Activated T-cell treated with anti-CD3 and anti-CD28 coated beads, Interleukin-2, amount 50 U/mL, for 72 hours (primary cell): Measurements from ENCODE around the gene PARP15. TPM values are rescaled to one million over a fixed set of nuclear protein-coding genes. Genes with fewer than 3 reads are reported as not detected.

Experiments used
- ATAC-seq, 2 donors: fragments of 150-1000 bp; cut with Tn5 transposase; replicated peaks in 1 of 2; 2 replicates each; pipeline ENCODE4 v1.10.0; 2021; ENCODE audit warnings: moderate library complexity in 2 of 2, mild to moderate bottlenecking in 1 of 2
- DNase-seq, 2 donors: peaks; one replicate each; pipeline ENCODE4 v3.0.0; 2021 to 2022; ENCODE audit warnings: mixed read lengths in 1 of 2
- H3K27ac Mint-ChIP-seq: one replicate; pipeline ENCODE4 v1.8.0; 2022; ENCODE audit warnings: mild to moderate bottlenecking, moderate library complexity, mixed read lengths
- H3K27me3 Mint-ChIP-seq: one replicate; pipeline ENCODE4 v1.8.0; 2022; ENCODE audit warnings: low read depth, mixed read lengths
- H3K36me3 Mint-ChIP-seq, 2 donors: one replicate each; pipeline ENCODE4 v1.8.0; 2022; ENCODE audit warnings: mixed read lengths in 2 of 2, mild to moderate bottlenecking in 1 of 2; ENCODE audit not compliant: insufficient read depth in 2 of 2
- H3K4me1 Mint-ChIP-seq: one replicate; pipeline ENCODE4 v1.8.0; 2022; ENCODE audit warnings: low read depth, mixed read lengths
- H3K4me3 Mint-ChIP-seq, 2 donors: one replicate each; pipeline ENCODE4 v1.8.0; 2022; ENCODE audit warnings: mild to moderate bottlenecking in 2 of 2, mixed read lengths in 2 of 2, moderate library complexity in 2 of 2
- H3K9me3 Mint-ChIP-seq, 2 donors: one replicate each; pipeline ENCODE4 v1.8.0; 2022; ENCODE audit warnings: mixed read lengths in 2 of 2
- total RNA-seq, 2 donors: library from RNA; stranded (reverse); gene quantifications; one replicate each; pipeline ENCODE4 v1.2.3, GENCODE V29; 2022

The PARP15 gene
- total RNA-seq, 2 donors from 2014 or later, result 23.7 to 28.6 TPM

GRCh38 chr3:122665881-122666280 lies 88.4 kb downstream of the PARP15 start:
- H3K4me3 Mint-ChIP-seq, result no peak overlapping the region
- peaks cover 0 to 3% of the 10 kb centered on the region in 2 donors for H3K9me3 Mint-ChIP-seq
- DNase-seq (no peak), ATAC-seq (no peak)
- H3K36me3 Mint-ChIP-seq, result peaks cover 0 to 1% of the 10 kb centered on the region in 2 donors
- no peaks in the 10 kb centered on the region for H3K27me3 Mint-ChIP-seq
- peaks cover 25% of the 10 kb centered on the region for H3K4me1 Mint-ChIP-seq
- no peak overlapping the region for H3K27ac Mint-ChIP-seq

DNA sequence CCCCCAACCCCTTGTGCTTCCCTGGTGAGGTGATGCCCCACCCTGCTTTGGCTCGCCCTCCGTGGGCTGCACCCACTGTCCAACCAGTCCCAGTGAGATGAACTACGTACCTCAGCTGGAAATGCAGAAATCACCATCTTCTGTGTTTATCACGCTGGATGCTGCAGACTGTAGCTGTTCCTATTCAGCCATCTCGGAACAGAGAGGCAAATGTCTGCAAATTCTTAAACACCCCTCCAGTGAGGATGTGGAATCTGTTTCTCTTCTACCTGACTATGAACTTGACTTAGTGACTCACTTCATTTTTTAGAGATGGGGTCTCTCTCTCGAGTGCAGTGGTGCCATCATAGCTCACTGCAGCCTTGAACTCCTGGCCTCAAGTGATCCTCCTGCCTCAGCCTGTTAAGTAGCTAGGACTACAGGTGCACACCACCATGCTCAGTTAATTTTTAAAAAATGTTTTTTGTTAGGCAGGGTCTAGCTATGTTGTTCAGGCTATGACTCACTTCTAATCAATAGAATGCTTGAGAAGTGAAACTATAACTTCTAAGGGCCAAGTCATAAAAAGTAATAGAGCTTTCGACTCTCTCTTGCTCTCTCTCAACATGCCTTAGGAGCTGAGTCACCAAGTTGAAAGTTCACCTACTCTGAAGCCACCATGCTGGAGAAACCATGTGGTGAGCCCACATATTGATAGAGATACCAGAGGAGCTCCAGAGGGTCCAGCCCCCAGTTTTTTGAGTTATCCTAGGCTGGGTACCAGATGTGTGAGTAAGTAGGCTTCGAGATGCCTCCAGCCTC lies 91.7 kb downstream of the PARP15 start:
- Mint-ChIP-seq H3K36me3 (peaks cover 0 to 1% of the 10 kb centered on the region in 2 donors), H3K27me3 (no peaks in the 10 kb centered on the region), H3K9me3 (peaks cover 0 to 2% of the 10 kb centered on the region in 2 donors), H3K4me3 (peak overlapping the region; percentile 24 to 36), H3K27ac (no peak overlapping the region), H3K4me1 (peaks cover 17% of the 10 kb centered on the region)
- DNase-seq, result peak; percentile 41 to 67
- peak; percentile 98 for ATAC-seq

GRCh38 chr3:122671553-122671952 lies 94.1 kb downstream of the PARP15 start:
- H3K36me3 Mint-ChIP-seq, result peaks cover 0 to 3% of the 10 kb centered on the region in 2 donors
- H3K27me3 Mint-ChIP-seq, result no peaks in the 10 kb centered on the region
- peaks cover 0 to 6% of the 10 kb centered on the region in 2 donors for H3K9me3 Mint-ChIP-seq
- H3K4me3 Mint-ChIP-seq, result no peak overlapping the region
- H3K27ac Mint-ChIP-seq, result no peak overlapping the region
- ATAC-seq (no peak), DNase-seq (no peak)
- H3K4me1 Mint-ChIP-seq, result peaks cover 17% of the 10 kb centered on the region

GRCh38 chr3:122674339-122674738 lies 96.9 kb downstream of the PARP15 start:
- no peak for DNase-seq
- ATAC-seq, result no peak
- no peak overlapping the region for H3K4me3 Mint-ChIP-seq
- H3K27ac Mint-ChIP-seq, result no peak overlapping the region
- H3K27me3 Mint-ChIP-seq, result no peaks in the 10 kb centered on the region
- H3K4me1 Mint-ChIP-seq, result peaks cover 24% of the 10 kb centered on the region
- peaks cover 0 to 6% of the 10 kb centered on the region in 2 donors for H3K9me3 Mint-ChIP-seq
- H3K36me3 Mint-ChIP-seq, result peaks cover 0 to 1% of the 10 kb centered on the region in 2 donors

GRCh38 chr3:122676759-122677158 lies 99.3 kb downstream of the PARP15 start:
- no peaks in the 10 kb centered on the region for H3K27me3 Mint-ChIP-seq
- H3K4me3 Mint-ChIP-seq, result no peak overlapping the region
- peaks cover 0 to 5% of the 10 kb centered on the region in 2 donors for H3K9me3 Mint-ChIP-seq
- ATAC-seq (no peak), DNase-seq (no peak)
- peaks cover 32% of the 10 kb centered on the region for H3K4me1 Mint-ChIP-seq
- peaks cover 5 to 8% of the 10 kb centered on the region in 2 donors for H3K36me3 Mint-ChIP-seq
- no peak overlapping the region for H3K27ac Mint-ChIP-seq

- DNase-seq (no peak), ATAC-seq (no peak)
- H3K27ac Mint-ChIP-seq, result no peak overlapping the region
- peaks cover 36% of the 10 kb centered on the region for H3K4me1 Mint-ChIP-seq
- H3K9me3 Mint-ChIP-seq, result peaks cover 0 to 5% of the 10 kb centered on the region in 2 donors
- H3K4me3 Mint-ChIP-seq, result no peak overlapping the region
- H3K27me3 Mint-ChIP-seq, result no peaks in the 10 kb centered on the region
- peaks cover 5 to 8% of the 10 kb centered on the region in 2 donors for H3K36me3 Mint-ChIP-seq
Observed at GRCh38 chr3:122677216-122677615, 99.8 kb downstream of the PARP15 start.

DNA sequence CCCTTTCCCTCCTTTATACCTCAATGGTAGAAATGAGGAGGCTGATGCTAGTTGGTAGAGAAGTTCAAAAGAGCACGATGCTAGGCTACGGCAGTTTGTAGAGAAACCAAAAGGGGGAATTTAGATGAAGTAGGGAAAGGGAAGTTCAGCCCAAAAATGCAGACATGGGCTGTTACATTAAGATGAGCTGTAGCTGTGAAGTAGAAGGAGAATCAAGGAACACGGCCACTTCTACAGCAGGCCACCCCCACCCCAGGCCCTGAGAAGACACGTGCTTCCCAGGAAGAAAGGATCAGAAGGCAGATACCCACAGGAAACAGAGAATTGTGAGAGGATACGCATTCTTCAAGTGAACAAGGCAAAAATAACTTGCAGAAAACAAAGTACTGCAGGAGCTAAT lies 101.1 kb downstream of the PARP15 start:
- Mint-ChIP-seq H3K27me3 (no peaks in the 10 kb centered on the region), H3K36me3 (peaks cover 5 to 8% of the 10 kb centered on the region in 2 donors), H3K9me3 (peaks cover 0 to 5% of the 10 kb centered on the region in 2 donors), H3K4me3 (peak overlapping the region in 1 of 2 donors; percentile 5), H3K27ac (peak overlapping the region; percentile 62), H3K4me1 (peaks cover 49% of the 10 kb centered on the region)
- ATAC-seq, result no peak
- no peak for DNase-seq

DNA sequence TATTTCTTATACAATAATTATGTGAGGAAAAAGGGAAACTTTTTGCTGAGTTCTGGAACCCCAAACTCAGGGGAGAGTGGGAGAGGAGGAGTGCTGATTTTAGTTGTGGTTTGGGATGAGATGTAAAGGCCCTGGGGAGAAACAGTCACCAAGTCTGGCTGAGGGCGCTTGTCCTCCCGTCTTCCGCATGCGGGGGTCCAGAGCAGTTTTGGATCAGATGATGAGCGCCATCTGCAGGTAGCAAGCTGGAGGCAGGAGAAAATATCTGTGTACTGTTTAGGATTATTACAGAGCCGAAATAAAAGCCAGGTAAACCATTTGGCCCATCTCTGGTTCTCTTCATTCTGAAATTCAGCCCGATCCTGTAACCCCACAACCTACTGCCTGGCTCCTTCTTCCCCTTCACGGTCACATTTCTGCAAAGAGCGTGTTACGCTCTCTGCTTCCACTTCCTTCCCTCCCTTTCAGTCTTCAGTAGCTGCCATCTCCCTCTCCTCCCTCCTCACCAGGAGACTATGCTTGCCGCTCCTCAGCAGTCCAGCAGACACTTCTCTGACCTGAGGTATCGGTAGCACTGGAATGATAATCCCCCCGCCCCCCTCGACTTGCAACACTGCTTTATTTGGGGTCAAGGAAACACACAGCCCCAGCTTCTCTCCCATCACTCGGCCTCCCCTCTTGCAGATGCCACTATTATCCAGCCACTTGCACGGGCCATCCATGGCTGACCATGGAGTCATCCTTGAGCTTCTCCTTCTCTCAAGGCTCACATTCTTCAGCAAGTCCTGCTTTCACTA lies 101.8 kb downstream of the PARP15 start:
- Mint-ChIP-seq H3K27ac (peak overlapping the region; percentile 99), H3K4me1 (peaks cover 49% of the 10 kb centered on the region), H3K4me3 (peak overlapping the region; percentile 89 to 98), H3K27me3 (no peaks in the 10 kb centered on the region), H3K36me3 (peaks cover 5 to 8% of the 10 kb centered on the region in 2 donors), H3K9me3 (peaks cover 0 to 3% of the 10 kb centered on the region in 2 donors)
- ATAC-seq, result peak; percentile 66 to 68
- peak; percentile 82 to 86 for DNase-seq

- ATAC-seq, result peak; percentile 18 to 20
- DNase-seq, result peak in 1 of 2 donors; percentile 23
- H3K4me3 Mint-ChIP-seq, result peak overlapping the region; percentile 89 to 98
- peak overlapping the region; percentile 99 for H3K27ac Mint-ChIP-seq
- H3K4me1 Mint-ChIP-seq, result peaks cover 50% of the 10 kb centered on the region
- H3K9me3 Mint-ChIP-seq, result no peaks in the 10 kb centered on the region
- H3K36me3 Mint-ChIP-seq, result peaks cover 6 to 8% of the 10 kb centered on the region in 2 donors
- no peaks in the 10 kb centered on the region for H3K27me3 Mint-ChIP-seq
Observed at GRCh38 chr3:122679882-122680474, 102.5 kb downstream of the PARP15 start.

DNA sequence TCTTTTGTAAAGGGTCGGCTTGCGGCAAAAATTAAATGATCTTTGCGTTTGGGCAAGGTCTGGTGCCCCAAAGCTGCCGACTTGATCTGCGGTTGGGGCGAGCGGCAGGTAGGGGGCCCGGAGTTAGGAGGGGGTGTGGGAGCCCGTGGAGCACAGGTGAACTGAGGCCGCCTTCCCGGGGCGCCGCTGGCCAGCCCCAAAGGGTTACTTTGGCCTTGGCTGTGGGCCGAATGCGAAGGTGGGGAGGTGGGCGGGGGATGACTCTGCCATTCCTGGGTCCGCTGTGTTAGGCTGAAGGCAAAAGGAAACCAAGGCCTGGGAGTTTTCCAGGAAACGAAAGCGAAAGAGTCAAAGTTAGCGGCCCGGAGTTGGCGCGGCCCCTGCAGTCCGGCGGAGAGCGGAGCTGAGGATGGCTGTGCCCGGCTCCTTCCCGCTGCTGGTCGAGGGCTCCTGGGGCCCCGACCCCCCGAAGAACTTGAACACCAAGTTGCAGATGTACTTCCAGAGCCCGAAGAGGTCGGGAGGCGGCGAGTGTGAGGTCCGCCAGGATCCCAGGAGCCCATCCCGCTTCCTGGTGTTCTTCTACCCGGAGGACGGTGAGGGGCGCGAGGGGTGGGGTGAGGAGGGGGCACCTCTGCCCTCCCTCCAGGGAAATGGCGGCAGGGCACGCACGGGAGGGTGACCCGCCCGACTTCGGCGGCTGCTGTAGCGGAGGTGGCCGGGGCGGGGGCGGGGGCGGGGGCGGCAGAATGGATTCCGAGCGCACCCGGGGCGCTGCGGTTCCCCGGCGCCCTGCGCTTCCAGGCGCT lies 103.2 kb downstream of the PARP15 start, which contains the start of gene PARP14:
Gene PARP14 (plus strand): TSS at position 365 of the 809 bp plus-strand sequence. CDS start 45 bp downstream, at position 410.
- DNase-seq (peak; percentile 75 to 78), ATAC-seq (peak; percentile 75 to 77)
- peak within 1 kb of the TSS; percentile 89 to 98 for H3K4me3 Mint-ChIP-seq

GRCh38 chr3:122681284-122681973 lies 104.0 kb downstream of the PARP15 start:
- Mint-ChIP-seq H3K27ac (peak overlapping the region; percentile 96), H3K9me3 (no peaks in the 10 kb centered on the region), H3K4me1 (peaks cover 53% of the 10 kb centered on the region), H3K4me3 (peak overlapping the region; percentile 89 to 92), H3K27me3 (no peaks in the 10 kb centered on the region), H3K36me3 (peaks cover 9 to 10% of the 10 kb centered on the region in 2 donors)
- DNase-seq (no peak), ATAC-seq (no peak)

More for the DNA sequence above, 103.2 kb downstream of the PARP15 start, which contains the start of gene PARP14:
- Mint-ChIP-seq H3K27ac (peak within 1 kb of the TSS; percentile 99), H3K36me3 (peaks cover 8 to 10% of the 10 kb centered on the region in 2 donors), H3K27me3 (no peaks in the 10 kb centered on the region), H3K9me3 (no peaks in the 10 kb centered on the region), H3K4me1 (peaks cover 53% of the 10 kb centered on the region)
